Fibroblast of upper back skin (primary cell): ENCODE measurements around the gene RRP1.

Experiments
- DNase-seq: peaks from one replicate; pipeline ENCODE4 v3.0.0-alpha.2; 2013

Gene RRP1

DNA sequence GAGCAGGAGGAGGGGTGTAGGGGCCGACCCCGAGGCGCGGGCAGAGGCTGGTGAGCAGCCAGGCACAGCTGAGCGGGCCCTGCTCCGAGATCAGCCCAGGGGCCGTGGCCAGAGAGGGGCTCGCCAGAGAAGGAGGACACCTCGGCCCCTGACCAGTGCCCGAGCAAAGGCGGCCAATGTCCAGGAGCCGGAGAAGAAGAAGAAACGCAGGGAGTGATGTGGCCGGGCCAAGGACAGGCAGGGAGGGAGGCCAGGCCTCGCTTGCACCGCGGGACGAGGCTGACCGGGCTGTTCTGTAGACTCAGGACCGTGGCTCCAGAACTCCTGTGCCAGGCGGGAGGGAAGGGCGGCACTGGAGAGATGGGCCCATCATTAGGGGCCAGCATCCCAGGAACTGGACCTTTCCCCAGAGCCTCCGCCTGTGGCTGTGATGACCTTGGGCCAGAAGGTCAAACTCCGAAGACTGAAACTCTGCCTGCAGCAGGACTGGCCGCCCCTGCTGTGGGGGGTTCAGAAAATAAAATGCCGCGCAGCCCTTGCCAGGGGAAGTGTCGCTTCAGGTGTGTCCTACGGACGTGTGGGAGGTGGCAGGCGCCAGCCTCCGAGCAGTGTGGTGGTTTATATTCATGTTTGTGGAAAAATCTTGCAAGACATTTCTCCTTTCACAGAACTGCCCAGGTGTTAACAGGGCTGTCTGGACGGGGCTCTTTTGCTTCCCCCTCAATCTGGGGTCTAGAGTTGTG lies 14.4 kb downstream of the RRP1 start:
- DNase-seq, result no peak

DNA sequence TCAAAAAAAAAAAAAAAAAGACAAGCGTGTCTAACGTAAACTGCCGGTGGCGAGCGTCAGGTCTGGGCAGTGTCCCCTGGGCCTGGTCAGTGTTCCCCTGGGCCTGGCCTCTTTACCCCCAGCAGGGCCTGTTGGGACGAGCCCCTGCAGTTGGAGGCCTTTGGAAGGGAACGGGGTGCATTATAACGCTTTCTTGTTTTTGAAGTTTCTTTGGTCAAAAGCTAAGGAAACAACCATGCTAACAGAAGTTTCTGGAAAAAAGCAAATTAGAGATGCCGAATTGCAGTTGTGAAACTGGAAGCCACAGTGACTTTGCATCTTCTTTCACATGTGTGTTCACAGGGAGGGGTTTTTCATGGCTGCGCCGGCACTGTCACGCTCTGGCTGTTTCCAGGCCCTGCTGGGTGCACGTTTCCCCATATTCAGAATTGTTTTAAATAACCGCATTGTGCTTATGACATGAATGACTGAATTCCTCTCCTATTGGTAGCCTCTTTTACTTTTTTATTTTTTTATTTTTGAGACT lies 16.0 kb downstream of the RRP1 start:
- no peak for DNase-seq

DNA sequence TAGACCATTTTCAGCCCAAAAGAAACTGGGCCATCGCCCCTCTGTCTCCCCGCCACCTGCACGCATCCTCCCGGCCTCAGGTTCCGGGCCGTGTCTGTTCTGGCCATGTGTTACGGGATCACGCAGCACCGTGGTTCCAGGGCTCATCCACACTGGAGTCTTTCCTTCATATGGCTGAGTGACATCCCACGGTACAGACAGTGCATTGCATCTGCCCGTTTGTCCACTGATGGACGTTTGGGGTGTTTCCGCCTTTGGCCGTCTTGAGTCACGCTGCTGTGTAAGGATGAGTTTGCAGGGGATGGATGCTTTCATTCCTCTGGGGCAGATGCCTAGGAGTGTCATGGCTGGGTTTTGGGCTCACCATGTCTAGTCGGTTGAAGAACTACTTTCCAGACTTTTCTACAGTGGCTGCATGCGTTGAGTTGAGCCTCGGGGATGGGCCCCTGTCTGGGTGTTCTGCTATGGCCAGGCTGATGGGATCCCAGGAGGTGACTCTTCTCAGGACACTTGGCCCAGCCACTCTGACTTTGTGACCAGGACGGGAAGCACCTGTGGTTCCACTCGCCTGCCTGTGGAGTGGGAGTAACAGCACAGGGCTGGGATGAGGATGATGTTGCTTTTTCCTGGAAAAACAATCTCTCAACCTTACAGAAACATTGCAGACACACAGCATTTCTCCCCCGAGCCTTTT lies 16.8 kb downstream of the RRP1 start:
- DNase-seq, result no peak

DNA sequence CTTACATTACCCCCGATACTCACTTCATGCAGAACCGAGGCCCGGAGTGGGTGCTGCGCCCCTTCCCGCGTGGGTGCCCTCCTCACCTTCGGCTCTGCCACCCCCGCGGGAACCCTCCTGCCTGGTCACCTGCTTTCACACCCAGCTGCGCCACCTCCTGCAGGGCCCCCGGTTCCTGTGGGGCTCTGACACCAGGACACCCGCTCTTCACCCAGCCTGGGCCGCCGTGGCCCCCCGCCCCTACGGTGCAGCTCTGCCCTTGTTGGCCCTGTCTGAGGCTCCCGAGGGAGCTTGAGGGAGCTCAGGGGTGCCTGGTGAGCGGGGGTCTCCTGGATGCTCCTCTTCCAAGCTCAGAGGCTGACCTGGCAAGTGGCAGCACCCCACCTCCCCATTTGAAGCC lies 19.0 kb downstream of the RRP1 start:
- DNase-seq, result no peak

DNA sequence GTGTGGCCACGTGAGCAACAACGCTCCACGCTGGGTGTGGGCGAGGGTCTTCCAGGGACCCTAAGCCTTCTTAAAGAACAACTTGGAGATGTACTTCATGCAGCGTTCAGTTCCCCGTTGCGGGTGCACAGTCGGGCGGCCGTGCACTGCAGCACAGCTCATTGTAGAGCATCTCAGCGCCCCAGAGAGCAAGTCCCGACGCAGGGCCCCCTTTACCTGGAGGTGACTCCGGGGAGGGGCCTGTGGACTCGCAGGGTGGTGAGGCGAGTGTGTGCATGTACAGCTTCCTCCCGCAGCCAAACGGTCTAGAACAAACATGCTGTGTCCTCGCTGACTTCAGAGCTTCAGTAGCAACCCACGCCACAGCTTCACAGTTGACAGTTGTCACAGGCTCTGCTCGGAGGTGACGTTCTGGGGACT lies 19.5 kb downstream of the RRP1 start:
- DNase-seq, result no peak

DNA sequence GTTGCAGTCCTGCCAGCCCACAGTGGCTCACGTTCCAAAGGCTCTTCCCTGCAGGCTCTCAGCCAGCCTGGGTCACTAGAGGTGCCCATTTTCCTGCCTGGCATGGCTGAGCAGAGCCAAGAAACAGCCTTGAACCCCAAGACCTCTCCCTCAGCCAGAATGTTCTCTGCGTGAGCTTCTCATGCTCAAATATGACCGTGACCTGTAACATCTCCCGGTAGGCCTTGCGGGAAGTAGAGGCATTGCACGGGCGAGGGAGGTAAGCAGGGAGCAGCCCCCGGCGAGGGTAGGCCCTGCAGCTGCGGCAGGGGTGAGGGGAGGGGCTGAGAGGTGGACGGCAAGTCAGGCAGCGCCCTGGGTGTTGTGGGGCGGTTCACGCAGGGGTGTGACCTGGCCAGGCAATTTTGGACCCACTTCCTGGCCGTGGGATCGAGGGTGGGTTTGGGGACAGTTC lies 20.0 kb downstream of the RRP1 start:
- DNase-seq, result no peak

DNA sequence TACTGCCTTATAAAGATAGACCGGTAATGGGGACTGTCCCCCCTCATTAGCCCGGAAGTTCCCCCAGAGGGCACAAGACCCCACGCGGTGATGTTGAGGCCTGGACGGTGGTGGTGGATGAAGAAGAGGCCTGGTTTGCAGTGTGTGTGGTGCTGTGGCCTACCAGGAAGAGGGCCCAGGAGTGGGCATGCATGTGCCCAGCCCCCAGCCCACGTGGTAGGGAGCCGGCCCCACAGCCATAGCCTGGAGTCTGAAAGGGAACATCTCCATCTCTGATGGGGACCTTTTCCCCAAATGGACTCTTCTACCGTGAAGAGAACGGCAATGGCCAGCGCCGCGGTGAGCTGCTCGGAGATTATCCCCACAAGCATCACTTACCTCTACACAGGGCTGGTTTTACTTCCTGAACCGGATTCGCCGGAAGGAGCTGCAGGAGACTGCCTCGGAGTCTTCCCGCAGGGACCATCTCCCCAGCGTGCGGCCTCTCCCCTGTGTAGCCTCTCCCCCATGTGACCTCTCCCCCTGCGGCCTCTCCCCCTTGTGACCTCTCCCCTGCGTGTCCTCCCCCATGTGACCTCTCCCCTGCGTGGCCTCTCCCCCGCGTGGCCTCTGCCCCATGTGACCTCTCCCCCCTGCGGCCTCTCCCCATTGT lies 20.6 kb downstream of the RRP1 start:
- no peak for DNase-seq

DNA sequence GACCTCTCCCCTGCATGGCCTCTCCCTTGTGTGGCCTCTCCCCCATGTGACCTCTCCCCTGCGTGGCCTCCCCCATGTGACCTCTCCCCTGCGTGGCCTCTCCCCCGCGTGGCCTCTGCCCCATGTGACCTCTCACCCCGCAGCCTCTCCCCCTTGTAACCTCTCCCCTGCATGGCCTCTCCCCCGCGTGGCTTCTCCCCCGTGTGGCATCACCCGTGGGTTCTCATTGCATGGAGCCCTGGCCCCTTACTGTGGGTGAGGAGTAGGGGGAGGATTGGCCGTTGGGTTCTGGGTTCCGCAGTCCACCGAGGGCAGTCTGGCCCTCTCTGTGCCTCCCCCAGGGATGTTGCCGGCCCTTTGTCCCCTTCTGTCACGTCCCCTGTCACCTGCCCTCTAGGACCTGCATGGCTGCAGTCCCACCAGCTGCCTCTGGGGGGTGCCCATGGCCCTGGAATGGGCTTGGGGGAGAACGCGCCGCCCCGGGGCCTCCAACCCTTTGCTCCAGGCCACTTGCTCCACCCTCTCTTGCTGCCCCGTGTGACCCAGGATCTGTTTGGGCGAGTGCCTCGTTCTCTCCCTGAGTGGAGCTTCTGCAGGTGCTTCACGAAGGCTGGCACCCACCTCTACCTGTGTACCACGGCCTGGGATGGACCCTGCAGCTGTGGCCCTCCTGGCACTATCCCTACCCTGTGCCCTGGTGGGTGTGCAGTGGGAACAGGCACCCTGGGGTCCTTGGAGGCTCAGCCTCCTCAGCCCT lies 21.3 kb downstream of the RRP1 start:
- DNase-seq, result peak; percentile 52

DNA sequence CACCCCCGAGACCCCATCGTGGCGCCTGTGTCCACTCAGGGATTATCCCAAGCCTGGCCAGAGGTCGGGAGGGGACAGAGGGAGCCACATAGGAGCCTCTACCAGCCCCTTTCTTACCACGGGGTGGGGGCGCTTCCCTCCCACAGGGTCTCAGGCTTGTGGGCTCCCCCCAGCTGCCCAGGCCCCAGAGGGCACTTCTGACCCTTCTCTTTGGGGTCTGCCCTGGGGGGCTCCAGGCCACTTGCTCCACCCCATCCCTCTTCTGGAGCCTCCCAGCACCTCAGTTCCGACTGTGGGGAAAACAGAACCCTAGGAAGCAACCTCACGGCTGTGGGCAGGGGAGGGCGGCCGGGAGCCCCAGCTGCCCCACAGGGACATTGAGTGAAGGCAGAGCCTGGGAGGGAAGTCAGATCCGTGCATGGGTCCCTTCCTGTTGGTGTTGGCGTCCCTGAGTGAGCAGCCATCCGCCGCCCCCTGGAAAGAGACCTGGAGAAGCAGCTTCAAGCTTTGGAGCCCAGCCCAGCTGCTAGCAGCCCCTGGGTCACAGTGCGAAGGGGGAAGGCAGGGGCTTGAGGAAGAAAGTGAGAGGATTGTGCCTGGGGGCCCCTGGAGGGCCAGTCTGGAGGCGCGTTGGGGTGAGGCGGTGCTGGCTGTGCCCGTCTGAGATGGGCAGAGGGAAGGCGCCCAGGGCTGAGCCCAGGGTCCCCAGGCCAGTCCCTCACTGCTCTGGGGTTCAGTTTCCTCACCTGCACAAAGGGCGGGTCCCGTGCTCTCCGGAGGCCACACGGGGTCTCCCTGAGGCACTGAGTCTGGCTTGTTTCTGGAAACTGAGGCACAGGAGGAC lies 22.1 kb downstream of the RRP1 start:
- DNase-seq, result no peak

DNA sequence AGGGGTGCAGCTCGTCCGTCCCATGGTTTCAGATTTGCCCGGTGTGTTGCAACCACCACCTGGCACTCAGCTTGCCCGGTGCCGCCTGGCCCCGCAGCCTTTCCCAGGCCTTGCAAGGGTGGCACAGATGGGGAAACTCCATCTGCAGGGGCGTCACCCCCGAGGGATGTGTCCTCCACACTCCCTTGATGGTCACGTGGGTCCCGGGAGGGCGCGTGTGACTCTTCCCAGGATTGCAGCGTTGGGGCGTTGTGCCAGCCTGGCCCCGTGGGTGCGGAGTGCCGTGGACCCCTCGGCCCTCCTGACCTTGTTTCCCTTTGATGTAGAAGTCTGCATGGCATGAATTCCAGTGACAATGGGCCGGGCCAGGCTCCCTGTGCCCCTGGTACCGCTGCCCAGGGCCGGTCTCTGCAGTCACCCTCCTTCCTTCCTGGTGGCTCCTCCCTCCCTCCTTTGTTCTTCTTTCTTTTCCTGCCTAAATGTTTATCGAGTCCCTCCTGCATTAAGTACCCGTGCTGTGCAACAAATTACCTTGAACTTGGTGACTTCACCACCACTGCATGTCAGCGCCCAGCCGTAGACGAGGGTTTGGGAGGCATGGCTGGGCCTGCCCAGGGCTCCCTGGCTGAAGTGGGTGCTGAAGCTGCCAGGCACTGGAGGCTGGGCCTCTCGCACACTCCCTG lies 22.9 kb downstream of the RRP1 start:
- no peak for DNase-seq

DNA sequence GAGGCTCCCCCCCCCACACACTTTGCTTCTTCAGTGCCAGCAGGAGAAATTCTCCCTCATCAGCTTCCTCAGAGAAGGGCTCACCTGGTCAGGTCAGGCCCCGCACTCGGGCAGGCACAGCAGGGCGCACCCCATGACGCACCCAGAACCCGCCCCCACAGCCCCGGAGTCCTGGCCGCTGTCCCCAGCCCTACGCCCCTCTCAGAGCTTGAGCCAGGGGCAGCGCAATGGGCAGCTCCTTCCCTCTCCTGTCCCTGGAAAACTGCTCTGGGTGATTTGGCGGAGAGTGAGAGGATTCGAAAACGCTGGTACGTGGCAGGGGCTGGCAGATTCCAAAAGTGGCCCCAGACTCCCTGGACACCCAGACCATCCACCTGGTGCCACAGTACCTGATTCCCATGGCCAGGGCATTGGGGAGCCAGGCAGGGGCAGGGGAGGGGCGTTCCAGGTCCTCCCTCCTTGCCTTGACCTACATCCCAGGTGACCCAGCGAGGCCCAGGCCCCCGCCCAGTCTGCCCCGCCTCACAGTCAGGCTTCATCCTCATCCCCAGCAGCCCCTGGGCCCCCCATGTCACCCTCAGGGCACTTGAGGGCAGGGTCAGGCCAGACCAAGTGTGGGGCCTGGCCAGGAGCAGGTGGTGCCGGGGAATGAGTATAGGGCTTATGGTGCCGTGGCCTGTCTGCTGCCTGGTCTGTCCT lies 23.7 kb downstream of the RRP1 start:
- no peak for DNase-seq

DNA sequence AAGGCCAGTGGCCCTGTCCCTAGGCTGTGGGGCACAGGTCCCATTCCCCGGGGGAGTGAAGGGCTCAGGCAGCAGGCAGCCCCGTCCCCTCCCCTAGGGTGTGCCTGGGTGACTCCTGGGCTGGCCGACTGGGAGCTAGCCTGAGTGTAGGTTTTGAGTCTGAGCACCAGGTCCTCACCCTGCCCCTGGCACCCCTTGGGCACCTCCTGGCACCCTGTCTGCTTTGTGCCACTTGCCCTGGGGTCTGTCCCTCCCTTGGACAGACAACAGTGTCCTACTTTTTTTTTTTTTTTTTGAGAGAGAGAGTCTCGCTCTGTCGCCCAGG lies 24.2 kb downstream of the RRP1 start:
- no peak for DNase-seq

DNA sequence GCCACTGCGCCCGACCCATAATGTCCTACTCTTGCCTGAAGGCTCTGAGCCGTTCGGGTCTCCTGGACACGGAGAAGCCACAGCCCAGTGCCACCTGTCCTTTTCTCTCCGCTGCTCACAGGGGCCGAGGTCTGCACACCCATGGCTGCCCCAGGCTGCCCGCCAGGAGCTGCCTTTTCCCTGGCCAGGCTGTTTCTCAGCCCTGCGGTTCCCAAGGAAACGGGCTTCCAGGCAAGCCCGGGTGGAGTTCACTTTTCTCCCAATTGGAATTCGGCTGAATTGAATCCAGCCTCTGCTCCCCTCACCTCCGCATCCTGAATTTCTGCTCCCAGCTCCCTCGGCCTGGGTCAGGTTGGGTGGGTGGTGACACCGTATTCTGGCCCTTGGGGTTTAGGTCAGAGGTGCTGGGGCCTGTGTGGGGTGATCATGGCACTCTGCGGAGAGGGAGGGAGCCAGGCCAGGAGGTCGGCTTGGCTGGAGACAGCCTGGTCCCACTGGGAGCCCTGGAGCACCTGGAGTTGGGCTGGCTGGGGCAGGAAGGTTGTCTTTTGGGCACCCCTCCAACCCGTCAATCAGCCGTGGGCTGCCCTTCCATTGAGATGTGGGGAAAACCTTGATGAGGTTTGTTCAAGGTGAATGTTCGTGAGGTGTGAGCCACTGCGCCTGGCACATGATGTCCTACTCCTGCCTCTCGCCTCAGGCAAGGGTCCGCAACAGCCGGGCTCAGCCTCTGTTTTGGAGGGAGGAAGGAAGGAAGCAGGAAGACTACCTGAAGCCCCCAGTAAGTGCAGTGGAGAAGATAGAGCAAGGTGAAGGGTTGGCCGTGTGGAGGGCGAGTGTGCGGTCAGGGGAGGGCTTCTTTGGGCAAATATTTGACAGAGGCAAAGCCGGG lies 25.1 kb downstream of the RRP1 start:
- no peak for DNase-seq

DNA sequence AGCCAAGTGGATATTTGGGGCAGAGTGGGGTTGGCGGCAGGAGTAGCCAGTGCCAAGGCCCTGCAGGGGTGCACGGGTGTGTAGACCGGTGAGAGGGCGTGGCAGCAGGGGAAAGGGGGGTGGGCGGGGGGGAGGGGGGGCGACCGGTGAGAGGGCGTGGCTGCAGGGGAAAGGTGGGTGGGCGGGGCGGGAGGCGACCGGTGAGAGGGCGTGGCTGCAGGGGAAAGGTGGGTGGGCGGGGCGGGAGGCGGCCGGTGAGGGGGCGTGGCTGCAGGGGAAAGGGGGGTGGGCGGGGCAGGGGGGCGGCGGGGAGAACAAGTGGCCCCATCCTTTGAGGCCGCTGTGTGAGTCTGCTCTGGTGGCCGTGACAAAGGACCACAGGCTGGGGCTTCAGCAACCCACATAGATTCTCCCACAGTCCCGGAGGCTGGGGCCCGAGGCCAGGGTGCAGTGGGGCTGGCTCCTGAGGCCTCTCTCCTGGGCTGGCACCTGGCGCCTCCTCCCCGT lies 25.8 kb downstream of the RRP1 start:
- DNase-seq, result no peak

DNA sequence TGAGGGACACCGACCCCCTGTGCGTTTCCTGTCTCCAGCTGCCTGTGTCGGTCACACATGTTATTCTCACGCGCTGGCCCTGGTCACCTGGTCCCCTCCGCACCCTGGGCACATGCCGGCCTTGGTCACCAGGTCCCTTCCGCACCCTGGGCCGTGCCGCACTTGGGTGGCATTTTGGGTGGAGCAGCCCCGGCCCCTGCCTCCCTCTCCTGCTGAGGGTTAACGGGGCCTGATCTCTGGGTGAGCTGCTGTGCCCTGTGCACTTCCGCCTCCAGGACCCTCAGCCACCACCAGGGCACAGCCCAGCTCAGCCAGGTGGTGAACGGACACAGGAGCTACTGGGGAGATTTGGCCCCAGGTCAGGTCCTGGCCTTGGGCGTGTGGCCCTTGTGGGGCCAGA lies 26.6 kb downstream of the RRP1 start:
- DNase-seq, result no peak

DNA sequence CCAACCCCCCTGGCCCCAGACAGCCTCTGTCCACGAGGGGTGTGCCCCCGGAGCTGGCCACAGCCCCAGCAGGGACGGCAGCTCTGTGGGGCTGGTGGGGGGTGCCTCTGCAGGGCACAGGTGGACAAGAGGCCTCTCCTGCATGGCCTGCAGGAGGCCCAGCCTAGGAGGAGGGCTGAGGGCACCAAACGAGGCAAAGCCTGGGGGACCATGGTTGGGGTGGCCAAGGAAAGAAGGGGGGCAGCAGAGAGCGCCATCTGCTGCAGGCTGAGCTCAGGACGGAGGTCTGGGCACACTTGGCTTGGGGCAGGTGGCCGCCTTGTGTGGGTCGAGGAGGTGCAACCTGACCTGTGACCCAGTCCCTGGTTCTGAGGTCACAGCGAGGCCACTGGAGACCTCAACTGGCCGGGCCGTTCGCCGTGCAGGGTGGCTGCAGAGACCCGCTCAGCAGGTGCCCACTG lies 27.3 kb downstream of the RRP1 start:
- no peak for DNase-seq

DNA sequence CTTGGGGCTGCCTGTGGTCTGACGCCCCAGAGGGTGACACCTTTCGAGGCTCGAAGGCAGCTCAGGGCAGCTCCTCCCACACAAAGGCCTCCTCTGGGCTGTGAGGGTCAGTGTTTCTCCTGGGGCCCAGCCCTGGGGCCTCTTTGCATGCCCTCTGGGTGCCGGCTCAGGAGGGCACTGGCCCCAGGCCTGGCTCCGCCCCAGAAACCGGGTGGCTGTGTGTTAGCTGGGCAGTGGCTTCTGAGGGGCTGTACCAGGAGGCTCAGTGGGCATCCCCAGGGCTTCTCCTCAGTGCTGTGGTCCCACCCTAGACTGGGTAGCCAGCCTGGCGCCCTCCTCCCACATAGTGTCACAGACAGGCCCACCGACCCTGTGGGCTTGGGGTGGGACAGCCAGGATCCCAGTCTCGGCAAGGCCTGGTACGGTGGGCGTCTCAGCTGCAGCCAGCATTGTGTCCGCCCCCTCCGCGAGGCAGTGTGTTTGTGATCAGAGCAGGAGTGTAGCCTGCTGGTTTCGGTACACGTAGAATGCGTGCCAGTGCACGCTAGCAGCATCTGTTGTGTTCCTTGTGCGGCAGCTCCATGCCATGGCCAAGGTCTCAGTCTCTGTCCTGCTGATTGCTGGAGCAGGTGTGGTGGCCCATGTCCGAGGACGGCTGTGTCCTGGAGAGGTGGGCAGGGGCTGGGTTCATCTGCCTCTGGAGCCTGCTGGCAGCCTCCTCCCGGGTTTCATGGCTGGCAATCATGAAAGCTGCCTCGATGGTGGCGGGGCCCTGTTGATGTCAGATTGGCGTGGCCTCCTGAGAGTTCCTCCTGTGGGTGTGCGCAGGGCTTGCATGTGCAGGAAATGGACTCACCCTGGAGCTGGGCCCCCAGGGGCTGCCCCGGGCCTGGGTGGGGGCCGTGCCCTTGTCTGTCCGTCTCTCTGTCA lies 28.0 kb downstream of the RRP1 start:
- no peak for DNase-seq

DNA sequence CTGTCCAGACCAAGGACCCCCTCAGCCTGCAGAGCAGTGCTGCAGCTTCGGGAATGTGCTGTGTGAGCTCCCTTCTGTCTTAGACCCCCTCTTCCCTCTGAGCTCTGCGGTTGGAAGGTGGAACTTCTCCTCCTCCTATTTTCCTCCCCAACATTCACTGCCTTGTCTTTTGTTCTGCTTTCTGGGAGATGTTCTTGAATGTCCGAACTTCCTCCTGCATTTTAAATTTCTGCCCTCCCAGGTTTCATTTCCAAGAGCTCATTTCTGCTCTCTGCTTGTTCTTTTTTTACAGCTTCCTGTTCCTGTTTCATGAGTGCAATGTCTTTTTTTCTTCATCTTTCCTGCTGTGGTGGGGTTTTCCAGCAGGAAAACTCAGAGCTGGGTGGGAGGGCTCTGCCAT lies 29.3 kb downstream of the RRP1 start:
- no peak for DNase-seq
